GM21390 (cell line): ENCODE results near the gene PPP3CA.
A peak's percentile ranks its signal among the peaks of the same experiment; 100 is the strongest.
"Not testable (repeated sequence)": the region's sequence is repeated elsewhere in the genome, so short reads cannot be mapped to it uniquely, and the experiment has no call there.

Experiments
- ATAC-seq: cut with Tn5 transposase; IDR thresholded peaks from one replicate; pipeline ENCODE4 v1.9.1; 2021; ENCODE audit not compliant: unreplicated experiment

Gene PPP3CA

DNA sequence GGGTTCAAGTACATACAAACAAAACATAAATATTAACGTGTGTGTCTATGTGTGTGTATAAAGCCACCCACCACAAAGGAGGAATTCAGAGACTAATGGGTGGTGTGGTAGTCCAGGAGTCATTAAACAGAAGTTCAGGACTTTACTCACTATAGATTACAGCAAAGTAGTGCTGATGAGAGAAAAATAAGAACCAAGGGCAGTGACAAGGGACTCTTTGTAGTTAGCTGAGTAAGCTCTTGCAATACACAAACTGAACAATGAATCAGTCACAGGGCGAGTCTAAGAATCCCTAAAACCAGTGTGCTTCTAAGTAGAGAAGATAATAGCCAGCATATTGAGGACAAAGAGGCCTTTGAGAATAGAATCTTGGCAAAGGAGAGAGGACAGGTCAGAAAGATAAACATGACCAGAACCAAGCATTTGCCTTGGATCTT lies 232.4 kb downstream of the PPP3CA start:
- no peak for ATAC-seq

DNA sequence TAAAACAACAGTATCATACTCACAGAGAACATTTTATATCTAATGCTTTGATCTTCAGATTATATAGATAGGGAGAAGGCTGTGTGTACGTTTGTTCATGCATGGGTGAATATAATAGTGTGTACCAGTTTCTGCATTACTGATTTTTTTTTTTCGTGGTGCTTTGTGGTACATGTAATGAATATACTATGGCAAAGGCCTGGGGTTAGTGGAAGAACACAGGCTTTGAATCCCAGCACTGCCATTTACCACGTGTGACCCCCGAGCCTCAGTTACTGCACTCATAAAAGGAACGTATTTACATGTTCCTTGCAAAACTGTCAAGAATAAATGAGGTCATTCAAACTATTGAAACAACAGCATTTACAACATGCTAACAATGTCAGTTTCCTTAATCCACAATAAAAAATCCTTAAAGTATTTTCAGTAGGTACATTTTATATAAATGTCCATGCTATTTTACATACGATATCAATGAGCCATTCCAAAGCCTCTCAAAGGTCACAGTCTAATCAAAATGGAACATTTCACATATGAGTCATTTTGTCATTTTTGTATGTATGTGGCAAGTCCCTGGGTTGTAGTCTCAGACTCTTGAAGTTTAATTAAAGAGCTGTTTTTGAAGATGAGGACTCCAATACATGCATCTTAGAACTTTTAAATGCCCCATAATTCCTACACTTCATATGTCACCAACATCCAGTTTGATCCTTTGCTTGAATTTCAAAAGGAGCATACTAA lies 242.8 kb downstream of the PPP3CA start:
- ATAC-seq = no peak

DNA sequence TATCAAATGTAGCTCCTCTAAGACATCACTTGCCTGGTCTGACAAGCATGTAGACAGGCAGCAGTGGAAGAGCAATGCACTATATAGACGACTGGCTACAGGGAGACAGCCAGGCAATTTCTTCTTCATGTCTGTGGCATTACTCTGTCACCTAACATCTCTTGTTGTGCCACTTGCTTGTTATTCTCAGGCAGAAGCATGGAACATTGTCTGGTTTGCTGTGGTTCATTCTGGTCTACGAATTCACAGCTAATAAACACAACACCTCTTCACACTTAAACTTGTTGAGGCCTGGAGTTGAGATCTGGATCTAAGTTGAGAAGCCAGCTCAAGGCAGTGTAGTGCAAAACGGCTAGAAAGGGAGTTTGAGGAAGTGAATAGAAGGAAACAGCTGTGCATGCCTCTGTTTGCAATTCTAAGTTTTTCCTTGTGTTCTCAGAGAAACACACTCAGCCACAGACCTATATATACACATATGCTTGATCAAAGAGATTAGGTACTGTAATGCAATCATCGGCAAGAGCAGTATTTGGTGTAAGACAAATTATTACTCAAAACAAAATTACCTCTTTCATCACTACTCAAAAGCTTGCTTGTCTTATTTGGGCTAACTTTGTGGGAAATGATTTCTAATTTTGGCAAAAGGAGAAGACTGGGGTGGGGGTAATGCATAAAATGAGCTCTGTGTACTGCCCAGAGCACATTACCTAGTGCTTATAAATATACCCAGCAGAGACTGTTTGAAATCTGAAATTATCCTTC lies 243.8 kb downstream of the PPP3CA start:
- ATAC-seq = peak; percentile 91

DNA sequence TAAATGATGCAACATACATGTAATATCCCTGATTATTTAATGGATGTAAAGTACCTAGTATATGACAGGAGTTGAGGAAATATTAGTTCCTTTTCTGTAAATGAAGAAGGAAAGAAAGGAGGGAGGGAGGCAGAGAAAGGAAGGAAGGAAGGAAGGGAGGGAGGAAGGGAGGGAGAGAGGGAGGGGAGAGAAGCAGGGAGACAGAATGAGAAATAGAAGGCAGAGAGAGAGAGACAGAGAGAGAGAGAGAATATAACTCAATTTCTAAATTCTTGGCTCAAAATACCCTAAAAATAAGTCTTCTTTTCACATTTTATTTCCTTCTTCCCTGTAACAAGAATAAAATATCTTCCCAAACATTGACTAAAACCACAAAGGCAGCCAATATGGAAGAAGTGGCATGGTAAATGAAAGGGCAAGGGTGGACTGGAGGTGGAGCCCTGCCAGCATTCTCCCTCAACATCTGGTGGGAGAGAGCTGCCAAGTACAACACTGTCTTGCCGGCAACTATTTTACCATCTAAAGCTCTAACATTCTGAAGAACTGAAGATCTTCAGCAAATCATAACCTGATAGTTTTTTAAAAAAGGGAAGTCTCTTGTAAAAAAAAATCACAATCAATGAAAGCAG lies 245.1 kb downstream of the PPP3CA start:
- no peak for ATAC-seq

DNA sequence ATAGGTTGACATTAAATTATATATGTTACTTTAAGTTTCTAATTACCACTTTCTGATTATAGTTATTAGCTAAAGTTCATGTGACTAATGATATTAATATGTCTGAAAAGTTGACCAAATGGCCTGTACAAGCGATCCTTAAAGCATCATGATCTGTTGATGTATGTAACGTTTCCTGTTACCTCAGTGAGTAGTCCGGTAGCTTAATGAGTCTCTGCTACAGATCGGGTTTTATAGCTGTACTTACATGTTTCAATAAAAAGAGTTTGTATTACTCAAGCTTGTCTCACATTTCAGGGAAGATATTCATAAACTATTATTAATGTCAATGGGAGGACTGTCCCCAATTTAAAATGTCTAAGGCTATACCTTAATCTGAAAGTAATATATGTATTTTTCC lies 246.3 kb downstream of the PPP3CA start:
- ATAC-seq = no peak

DNA sequence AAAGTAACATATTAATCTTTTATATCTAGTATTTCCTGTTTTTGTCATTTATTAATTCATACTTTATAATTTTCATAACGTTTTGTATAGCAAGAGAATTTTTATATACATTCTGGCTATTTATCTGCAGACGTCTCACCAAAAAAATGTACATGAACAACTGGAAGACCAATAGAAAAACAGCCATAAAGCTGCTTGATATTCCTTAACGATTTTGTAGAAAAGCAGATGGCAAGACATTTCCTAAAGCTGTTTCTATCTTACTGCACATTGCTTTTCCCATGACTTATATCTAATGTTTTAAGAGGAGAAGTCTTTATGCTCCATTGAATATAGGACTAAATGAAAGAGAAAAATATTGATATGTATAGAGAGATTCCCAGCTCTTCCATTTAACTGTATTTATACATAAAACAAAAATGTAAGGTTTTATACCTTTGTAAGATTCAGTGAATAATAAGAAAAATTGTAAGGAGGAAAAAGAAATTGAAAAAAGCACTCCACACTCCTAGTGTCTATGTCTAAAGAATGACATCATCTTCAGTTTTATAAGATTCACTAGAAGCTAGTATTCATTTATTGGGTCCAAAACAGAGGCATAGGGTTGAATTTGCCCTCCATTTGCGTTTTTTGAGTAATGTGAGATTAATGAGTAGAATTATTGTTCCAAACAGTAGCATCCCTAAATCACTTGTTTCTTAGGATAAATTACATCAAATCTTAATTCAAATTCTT lies 248.5 kb downstream of the PPP3CA start:
- no peak for ATAC-seq

DNA sequence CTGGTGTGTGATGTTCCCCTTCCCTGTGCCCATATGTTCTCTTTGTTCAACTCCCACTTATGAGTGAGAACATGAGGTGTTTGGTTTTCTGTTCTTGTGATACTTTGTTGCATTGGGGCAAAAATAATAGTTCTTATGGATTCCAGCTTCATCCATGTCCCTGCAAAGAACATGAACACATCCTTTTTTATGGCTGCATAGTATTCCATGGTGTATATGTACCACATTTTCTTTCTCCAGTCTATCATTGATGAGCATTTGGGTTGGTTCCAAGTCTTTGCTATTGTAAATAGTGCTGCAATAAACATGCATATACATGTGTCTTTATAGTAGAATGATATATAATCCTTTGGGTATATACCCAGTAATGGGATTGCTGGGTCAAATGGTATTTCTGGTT lies 254.7 kb downstream of the PPP3CA start:
- ATAC-seq = not testable (repeated sequence)

DNA sequence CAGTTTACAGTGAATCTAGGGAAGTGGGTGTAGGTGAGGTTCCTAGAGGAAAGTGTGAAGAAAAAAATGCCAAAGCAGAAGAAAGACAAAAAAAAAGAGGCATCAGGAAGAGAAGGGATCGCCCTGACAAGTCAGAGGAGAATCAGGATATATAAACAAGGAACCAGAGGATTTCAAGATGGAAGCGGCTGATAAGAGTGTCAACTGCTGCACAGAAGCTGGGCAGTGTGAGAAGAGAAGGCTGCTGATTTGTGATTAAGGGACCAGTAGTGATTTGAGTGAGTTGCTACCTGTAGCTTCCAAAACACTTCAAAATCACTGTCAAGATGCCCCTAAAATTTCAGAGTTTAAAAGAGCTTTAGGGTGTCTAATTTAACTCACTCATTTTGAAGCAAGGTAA lies 258.2 kb downstream of the PPP3CA start:
- no peak for ATAC-seq

DNA sequence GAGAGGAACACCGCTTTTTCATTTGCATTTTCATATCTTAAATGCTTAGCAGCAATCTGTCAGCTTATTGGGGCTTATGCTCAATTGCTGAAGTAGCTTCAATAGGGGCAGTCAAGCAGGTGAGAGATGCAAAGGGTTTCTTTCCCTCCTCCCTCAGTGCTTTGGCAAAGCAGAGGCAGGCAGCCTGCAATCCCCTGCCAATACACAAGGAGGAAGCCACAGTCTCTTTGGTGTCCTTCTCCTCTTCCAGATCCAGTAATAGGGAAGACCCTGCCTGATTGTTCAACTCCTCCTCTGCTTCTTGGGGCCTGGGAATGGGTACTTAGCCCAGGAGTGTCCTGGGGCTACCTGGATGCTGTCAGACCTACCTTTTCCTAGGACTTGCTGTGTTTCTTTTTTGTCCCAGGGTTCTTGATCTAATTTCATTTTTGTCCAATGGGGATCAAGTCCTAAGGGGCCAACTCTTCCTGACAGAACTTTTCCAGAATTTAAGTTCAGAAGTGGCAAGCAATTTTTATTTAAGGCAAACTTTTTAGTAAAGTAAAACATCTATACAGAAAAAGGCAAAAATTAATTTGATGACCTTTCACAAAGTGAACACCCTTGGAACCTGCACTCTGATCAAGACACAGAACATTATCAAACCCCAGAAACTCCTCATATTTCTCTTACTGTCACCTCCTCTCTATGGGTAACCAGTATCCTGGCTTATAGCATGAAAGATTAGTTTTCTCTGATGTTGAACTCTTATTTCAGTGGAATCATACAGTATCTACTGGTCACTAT lies 260.3 kb downstream of the PPP3CA start:
- ATAC-seq = no peak

DNA sequence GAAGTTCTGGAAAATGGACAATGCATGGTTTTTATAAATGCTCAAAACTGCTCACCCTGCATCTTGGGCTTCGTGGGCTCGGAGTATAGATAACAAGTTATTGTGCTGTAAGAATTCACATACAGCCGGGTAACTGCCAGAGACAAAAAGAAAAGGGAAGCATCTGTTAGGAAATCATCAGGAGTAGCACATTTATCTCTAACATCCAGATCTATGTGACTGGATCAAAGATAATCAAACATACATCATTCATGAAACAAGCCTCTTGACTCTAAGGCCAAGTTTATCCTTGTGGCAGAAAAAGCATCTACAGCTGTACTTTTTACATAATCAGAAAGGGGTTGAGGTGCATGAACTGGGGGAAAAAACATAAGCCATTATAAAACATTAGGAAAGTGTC lies 264.2 kb downstream of the PPP3CA start:
- ATAC-seq = no peak

DNA sequence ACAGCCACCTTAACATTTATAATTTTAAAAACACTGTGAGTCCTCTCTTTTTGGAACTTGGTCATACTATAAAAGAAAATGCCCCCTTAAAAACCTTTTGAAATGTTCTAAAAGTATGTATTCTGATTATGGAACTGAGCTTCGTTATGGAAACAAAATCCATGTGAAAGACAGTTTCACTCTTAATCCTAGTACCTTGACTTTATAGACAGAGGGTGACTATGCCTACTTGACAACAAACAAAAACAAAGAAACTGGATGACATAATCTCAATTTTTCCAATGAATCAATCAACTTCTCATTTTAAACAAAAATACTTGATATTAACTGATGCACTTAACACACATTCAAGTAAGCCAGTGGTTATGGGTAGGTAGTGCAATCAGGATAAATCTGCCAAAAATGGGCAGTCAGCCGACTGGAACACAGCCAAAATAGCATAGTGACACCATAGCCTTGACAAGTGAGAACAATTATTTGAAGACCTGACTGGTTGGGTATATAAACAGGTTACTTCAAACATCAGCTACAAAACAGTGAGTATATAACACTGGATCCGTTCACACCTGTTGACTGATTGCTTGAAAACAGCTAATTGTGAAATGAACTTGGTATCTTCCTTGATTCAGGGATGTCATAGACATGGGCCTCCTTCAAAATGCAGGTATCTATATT lies 265.5 kb downstream of the PPP3CA start:
- no peak for ATAC-seq

DNA sequence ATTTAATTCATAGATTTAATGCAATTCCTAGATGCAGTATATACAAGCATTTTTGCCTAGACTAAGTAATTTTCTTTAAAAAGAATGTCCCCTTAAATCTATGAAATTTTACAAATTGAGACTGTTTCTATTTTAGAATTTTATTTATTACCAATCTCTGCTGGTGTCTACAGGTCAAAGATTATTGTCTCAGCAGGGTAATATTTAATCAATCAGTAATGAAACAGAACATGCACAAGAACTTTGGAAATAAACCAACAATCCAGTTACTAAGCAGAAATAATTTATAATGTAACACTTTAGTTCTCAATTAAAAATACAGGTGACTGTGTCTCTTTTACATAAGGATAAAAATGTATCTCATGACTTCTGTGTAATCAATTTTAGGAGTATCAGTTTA lies 266.2 kb downstream of the PPP3CA start:
- no peak for ATAC-seq

DNA sequence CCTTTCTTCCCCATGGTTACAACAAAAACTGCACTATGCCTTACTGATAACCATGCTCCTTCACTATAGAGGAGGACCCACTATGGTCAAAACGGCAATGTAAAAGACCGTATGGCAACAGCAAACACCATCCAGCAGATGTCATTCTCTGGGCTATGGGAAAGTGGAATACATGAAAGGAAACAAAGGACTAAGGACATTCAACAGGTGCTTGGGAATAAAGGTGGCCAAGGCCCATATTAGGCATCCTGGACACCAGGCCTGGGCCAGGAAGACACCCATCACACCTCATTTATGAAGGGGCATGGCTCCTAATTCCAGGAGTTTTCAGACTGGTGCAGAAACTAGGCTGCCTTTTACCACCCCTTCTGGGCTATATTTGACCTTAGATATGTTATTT lies 268.4 kb downstream of the PPP3CA start:
- no peak for ATAC-seq

DNA sequence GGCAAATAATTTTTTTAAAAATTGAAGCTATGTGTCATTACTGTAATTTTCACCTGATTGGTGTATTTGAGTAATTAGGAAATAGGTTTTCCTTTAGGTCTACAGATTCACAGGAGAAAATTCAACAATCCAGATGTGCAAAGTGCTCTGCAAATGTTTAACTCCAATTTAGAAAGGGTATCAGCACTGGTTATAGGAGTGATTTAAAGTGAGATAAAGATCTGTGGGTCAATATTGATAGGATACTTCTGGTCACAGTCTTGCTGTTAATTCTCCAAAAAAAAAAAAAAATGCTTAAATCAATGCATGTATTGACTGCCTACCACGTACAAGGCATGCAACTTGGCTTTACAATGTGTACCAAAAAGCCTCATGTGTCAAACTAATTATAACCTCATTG lies 271.3 kb downstream of the PPP3CA start:
- ATAC-seq = no peak

DNA sequence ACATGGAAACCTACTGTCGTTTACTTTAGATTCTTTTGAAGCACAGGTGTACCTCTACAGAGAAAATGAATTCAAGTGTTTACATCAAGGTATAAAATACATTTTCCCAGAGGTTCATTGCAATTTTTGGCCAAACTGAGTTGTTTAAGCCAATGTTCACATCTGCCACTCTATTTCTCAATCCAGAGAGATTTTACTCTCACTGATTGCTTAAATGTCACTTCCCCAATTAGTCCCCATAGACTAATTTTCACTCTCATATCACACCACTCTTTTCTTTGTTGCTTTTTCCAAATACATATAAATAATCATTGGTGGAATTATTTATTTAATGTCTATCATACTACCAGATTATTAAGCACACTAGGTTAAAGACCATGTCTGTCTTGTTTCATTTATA lies 271.8 kb downstream of the PPP3CA start:
- ATAC-seq = no peak

DNA sequence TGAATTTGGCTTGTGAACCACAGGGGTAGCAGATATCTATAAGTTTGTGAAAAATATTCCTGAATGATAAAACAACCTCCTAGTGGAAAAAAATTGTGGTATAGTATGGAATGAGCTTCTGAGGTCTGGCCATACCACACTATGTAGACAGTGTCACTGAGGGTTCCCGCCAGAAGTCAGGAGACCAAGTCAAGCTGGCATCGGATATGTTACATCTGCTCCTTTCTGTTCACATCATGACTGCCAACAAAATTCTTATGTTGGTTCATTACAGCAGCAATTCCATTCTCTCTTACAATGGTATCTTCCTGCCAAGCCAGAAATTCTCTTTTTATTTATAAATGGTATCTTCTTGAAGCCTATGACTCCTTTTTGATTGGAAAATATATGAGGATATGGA lies 273.0 kb downstream of the PPP3CA start:
- no peak for ATAC-seq

DNA sequence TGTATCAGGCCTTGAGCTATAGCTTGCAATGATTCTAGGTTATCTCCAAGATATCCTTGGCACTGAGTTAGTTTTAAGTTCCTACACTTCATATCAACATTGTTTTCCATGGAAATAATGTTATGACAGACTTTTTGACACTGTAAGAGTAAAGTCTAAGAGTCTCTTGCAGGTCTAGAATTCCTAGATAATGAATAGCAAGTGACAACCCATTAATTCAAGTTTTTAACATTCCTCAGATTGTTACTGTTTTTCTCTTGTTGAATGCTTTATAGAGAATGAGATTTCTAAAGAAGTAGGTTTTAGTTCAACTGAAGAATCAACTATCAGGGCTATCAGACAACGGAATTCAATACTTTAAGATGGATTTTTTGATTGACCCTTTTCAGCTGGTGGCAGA lies 276.1 kb downstream of the PPP3CA start:
- no peak for ATAC-seq

DNA sequence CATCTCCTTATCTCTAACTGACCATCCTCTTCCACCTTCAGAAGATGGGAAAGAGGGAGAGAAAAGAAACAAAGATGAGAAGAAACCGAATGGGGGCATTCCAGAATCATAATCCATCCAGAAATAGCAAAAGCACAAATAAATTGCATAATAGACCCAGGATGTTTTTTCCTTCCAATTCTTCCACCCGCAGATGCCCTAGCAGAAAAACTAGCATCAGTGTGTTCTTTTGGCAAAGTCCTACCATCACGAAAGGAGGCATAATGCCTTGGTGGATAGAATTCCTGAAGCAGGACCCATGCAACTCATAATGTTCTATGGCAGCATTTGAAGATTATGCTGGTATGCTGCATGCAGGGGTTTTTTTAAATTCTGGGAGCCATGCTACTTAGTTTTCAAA lies 279.2 kb downstream of the PPP3CA start:
- no peak for ATAC-seq

DNA sequence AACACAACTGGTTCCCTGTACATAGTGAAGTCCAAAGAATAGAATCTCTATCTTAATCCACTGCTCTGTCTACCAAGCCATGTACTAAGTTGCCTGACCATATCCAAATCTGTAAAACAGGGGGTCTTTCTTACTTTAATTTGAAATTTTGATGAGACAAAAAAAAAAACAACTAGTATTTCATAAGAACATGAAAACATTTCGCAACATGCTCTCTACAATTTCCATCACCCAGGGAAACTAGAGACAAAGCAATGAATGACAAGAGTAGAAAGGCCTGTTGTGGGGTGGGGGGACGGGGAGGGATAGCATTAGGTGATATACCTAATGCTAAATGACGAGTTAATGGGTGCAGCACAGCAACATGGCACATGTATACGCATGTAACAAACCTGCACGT lies 279.9 kb downstream of the PPP3CA start:
- no peak for ATAC-seq

DNA sequence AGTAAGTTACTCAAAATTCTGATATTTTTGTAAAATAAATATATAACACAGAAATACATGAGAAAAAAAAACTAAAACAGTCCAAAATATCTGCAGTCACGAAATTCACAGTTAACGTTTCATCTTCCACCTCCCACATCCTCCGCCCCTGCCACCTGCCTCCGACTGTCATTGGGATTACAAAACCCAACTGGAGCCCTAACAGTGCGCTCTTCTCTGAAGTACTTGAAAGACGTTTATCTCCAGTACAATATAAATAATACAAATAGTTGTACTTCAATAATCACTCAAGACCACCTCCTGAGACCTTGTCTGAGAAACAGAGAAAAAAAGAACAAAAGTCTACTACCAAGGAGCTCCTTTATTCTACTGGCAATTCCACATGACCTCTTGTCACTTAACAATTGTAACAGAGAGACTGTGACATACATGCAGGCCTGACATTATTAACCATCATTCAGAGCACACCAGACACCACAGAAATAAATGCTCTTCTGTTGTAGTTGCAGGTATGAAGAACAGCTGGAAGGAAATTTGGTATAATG lies 280.6 kb downstream of the PPP3CA start:
- no peak for ATAC-seq
